Right atrium auricular region (tissue), 2 donors: ENCODE data around the gene CDC42. TPM values are rescaled to one million over a fixed set of nuclear protein-coding genes. Genes with fewer than 3 reads are reported as not detected.

Source experiments
- DNase-seq: peaks from one replicate; pipeline ENCODE4 v3.0.0-alpha.2; 2019; ENCODE audit warnings: low spot score
- H3K27ac ChIP-seq, 2 donors: fragments of 200-600 bp; sonication (generic); 1 replicate in 1 of 2; 2 replicates in 1 of 2; pipeline ENCODE4 v1.5.1; 2016 to 2019
- H3K27me3 ChIP-seq, 2 donors: fragments of 200-600 bp; sonication (generic); one replicate each; pipeline versions ENCODE4 v1.5.1 to v1.6.0; 2017 to 2019
- H3K36me3 ChIP-seq: fragments of 200-600 bp; sonication (generic); one replicate; pipeline ENCODE4 v1.5.1; 2016
- H3K4me1 ChIP-seq, 2 donors: fragments of 200-600 bp; sonication (generic); one replicate each; pipeline versions ENCODE4 v1.5.1 to v1.6.0; 2017 to 2019
- H3K4me3 ChIP-seq, 2 donors: fragments of 200-600 bp; sonication (generic); 1 replicate in 1 of 2; 2 replicates in 1 of 2; pipeline ENCODE4 v1.5.1; 2017 to 2019; ENCODE audit warnings: mild to moderate bottlenecking in 1 of 2, moderate library complexity in 1 of 2
- H3K9me3 ChIP-seq, 2 donors: fragments of 200-600 bp; sonication (generic); one replicate each; pipeline ENCODE4 v1.5.1; 2019
- CTCF ChIP-seq, 2 donors: fragments of 200-600 bp; sonication (generic); IDR thresholded peaks; one replicate each; pipeline ENCODE4 v1.5.1; 2019; ENCODE audit warnings: antibody characterized with exemption in 2 of 2
- total RNA-seq, 2 donors: library from RNA; depleted of rRNA; stranded (reverse); fragments of >200 nt; gene quantifications; one replicate each; pipeline ENCODE4 v1.1.0, GENCODE V29; 2016

CDC42 gene
- total RNA-seq, 2 donors from 2014 or later = 144 to 147 TPM

DNA sequence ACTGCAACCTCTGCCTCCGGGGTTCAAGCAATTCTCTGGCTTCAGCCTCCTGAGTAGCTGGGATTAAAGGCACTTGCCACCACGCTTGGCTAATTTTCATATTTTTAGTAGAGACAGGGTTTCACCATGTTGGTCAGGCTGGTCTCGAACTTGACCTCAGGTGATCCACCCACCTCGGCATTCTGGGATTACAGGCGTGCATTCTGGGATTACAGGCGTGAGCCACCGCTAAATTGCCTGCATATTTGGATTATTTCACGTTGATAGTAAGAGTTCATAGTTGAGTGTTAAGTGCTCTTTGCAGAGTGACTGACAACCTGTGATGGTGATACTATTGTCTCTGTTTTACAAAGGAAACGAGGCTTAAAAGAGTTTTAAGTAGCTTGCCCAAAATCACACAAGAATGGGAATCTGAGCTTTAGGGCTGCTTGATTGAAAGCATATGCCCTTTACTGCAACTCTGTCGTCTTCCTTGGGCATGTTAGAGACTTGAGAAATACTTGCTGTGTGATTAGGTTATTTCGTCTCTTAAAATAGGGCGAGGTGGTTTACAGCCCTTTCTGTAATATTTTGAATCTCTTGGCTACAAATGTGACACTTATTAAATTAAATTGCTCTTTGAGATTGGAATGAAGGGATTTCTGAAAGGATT is 12.4 kb downstream of the CDC42 start:
- H3K27me3 ChIP-seq = no peaks in the 10 kb centered on the region
- H3K4me3 ChIP-seq = no peak overlapping the region
- DNase-seq = no peak
- H3K36me3 ChIP-seq = no peaks in the 10 kb centered on the region
- TF ChIP-seq CTCF (IDR thresholded peaks at IDR 0.05) = no peak
- peaks cover 0 to 82% of the 10 kb centered on the region in 2 donors for H3K4me1 ChIP-seq
- no peak overlapping the region for H3K27ac ChIP-seq
- no peaks in the 10 kb centered on the region for H3K9me3 ChIP-seq

DNA sequence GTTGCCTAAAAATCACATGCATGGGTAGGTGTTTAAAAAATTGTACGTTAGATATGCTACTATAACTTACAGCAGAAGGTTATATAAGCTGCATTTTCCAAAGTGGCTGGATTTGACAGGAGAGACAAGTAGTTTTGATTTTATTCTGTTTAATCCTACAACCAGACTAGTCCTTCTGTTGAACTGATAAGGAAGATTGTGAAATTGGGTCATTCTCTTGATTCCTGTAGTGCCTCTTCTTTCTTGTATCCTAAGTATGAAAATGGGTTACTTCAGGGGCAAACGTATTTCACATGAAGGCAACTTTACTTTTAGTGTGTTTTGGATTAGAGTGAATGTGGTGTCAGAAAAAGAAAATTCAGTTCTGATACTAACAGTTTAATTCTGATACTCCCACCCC is 19.0 kb downstream of the CDC42 start:
- DNase-seq = no peak
- H3K36me3 ChIP-seq = no peaks in the 10 kb centered on the region
- no peaks in the 10 kb centered on the region for H3K27me3 ChIP-seq
- H3K4me1 ChIP-seq = peaks cover 0 to 75% of the 10 kb centered on the region in 2 donors
- H3K27ac ChIP-seq = no peak overlapping the region
- H3K9me3 ChIP-seq = no peaks in the 10 kb centered on the region
- no peak for TF ChIP-seq CTCF (IDR thresholded peaks at IDR 0.05)
- no peak overlapping the region for H3K4me3 ChIP-seq

DNA sequence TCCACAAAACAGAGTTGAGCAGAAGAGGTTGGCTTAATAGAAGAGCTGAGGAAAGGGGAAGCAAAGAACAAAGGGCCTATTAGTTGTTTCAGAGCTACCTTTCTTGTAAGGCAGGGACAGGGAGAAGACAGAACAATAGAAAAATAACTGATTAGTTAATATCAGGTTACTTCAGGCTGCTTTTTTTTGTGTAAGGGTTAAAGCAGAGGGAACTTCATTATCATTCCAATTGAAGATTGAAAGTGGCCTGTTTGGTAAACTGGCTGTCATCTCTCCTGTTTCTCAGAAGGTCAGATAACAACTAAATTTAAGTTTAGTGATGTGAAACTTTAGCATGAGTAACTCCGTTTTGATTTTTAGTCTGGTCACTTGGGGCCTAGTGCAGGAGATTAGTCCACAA is 22.3 kb downstream of the CDC42 start:
- TF ChIP-seq CTCF (IDR thresholded peaks at IDR 0.05) = no peak
- Histone ChIP-seq H3K27me3 (no peaks in the 10 kb centered on the region), H3K36me3 (no peaks in the 10 kb centered on the region), H3K4me3 (no peak overlapping the region), H3K4me1 (peaks cover 0 to 85% of the 10 kb centered on the region in 2 donors), H3K27ac (no peak overlapping the region), H3K9me3 (no peaks in the 10 kb centered on the region)
- DNase-seq = no peak

DNA sequence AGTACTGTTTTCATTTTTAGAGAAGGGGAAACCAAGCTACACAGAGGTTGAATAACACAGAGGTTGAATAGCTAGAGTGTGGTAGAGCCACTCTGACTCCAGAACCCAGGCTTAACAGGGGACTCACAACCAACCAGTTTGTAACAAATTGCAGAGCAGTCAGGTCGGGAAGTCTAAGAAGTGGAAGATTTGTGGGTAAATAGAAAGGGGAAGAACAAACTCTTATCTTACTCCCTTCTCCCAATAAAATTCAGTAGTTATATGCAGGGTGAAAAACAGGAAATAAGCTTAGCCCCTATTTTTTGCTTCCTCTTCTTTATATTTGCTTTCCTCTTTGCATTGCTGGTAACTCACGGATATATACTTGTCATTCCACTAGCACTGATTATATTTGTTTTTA is 23.2 kb downstream of the CDC42 start:
- Histone ChIP-seq H3K36me3 (no peaks in the 10 kb centered on the region), H3K4me1 (peaks cover 0 to 86% of the 10 kb centered on the region in 2 donors)
- no peak for TF ChIP-seq CTCF (IDR thresholded peaks at IDR 0.05)

GRCh38 chr1:22076346-22076745 is 23.8 kb downstream of the CDC42 start:
- TF ChIP-seq CTCF (IDR thresholded peaks at IDR 0.05) = no peak

More for the DNA sequence above, 23.2 kb downstream of the CDC42 start:
- Histone ChIP-seq H3K9me3 (no peaks in the 10 kb centered on the region), H3K27ac (no peak overlapping the region), H3K27me3 (no peaks in the 10 kb centered on the region), H3K4me3 (no peak overlapping the region)
- no peak for DNase-seq

DNA sequence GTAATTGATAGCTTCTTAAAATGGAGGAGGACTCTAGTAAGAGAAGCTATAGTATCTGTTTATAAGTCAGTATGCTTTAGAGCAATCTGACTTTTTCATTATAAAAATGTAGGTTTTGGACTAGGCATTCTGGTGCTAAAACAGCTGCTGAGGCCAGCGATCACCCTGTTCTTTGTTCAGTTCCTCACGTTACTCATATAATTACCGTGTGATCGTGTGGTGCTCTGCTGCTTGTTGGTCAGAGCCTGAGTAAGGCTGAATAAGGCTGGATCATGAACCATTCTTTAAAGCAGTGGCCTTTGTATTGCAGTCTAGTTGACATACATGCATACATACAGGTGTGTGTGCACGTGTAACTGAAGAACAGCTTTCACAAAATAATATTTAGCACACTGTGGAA is 25.2 kb downstream of the CDC42 start:
- H3K9me3 ChIP-seq = no peaks in the 10 kb centered on the region
- H3K4me3 ChIP-seq = no peak overlapping the region
- H3K36me3 ChIP-seq = peaks cover 12% of the 10 kb centered on the region
- no peaks in the 10 kb centered on the region for H3K27me3 ChIP-seq
- no peak for TF ChIP-seq CTCF (IDR thresholded peaks at IDR 0.05)
- no peak for DNase-seq
- peaks cover 0 to 69% of the 10 kb centered on the region in 2 donors for H3K4me1 ChIP-seq
- H3K27ac ChIP-seq = no peak overlapping the region

More at GRCh38 chr1:22076346-22076745, 23.8 kb downstream of the CDC42 start:
- DNase-seq = no peak
- H3K27me3 ChIP-seq = no peaks in the 10 kb centered on the region
- no peaks in the 10 kb centered on the region for H3K9me3 ChIP-seq
- peaks cover 0 to 83% of the 10 kb centered on the region in 2 donors for H3K4me1 ChIP-seq
- peaks cover under 1% of the 10 kb centered on the region for H3K36me3 ChIP-seq
- no peak overlapping the region for H3K4me3 ChIP-seq
- H3K27ac ChIP-seq = no peak overlapping the region
